IMR-90 (cell line): ENCODE results near the gene KDM3B. TPM values are rescaled to one million over a fixed set of nuclear protein-coding genes. Genes with fewer than 3 reads are reported as not detected.

Experiments used
- ATAC-seq: fragments of 200-7000 bp; cut with Tn5 transposase; 2 replicates; pipeline ENCODE4 v1.9.1; 2020; ENCODE audit warnings: low read depth, mild to moderate bottlenecking, moderate library complexity
- BruUV-seq: library from RNA; stranded (reverse); fragments of 400-500 nt; replicated peaks from 2 replicates; lab custom pipeline; 2021; lab: Mats Ljungman, UMichigan
- CTCF ChIA-PET: fragments of 300-600 bp; formaldehyde crosslinking; extraction: SDS; loops from one replicate; lab custom pipeline; 2021; ENCODE audit warnings: antibody characterized with exemption; lab: Yijun Ruan, JAX
- POLR2A ChIA-PET: fragments of 300-600 bp; sonication (Branson Sonifier 250); formaldehyde crosslinking; loops from one replicate; lab custom pipeline; 2022; ENCODE audit warnings: antibody characterized with exemption; ENCODE audit not compliant: unreplicated experiment; lab: Charles Lee
- DNase-seq: peaks from one replicate; pipeline ENCODE4 v3.0.0; 2013
- H2AFZ ChIP-seq: replicated peaks from 2 replicates; pipeline ENCODE3; 2013; ENCODE audit warnings: low read length, mild to moderate bottlenecking; ENCODE audit not compliant: poor library complexity
- H2AK5ac ChIP-seq: 2 replicates; pipeline ENCODE4 v1.6.1; 2013; ENCODE audit warnings: low read depth, low read length, inconsistent platforms
- H2AK9ac ChIP-seq: replicated peaks from 2 replicates; pipeline ENCODE3; 2013; ENCODE audit warnings: mild to moderate bottlenecking, low read depth, low read length, moderate library complexity; ENCODE audit not compliant: poor library complexity
- H2BK120ac ChIP-seq: 2 replicates; pipeline ENCODE4 v1.6.1; 2013; ENCODE audit warnings: low read depth, low read length, inconsistent platforms
- H2BK15ac ChIP-seq: 3 replicates; pipeline ENCODE4 v1.6.1; 2013; ENCODE audit warnings: low read depth, low read length, inconsistent platforms
- H2BK20ac ChIP-seq: 2 replicates; pipeline ENCODE4 v1.6.1; 2013; ENCODE audit warnings: low read depth, mild to moderate bottlenecking, inconsistent platforms, low read length, moderate library complexity
- H2BK5ac ChIP-seq: 2 replicates; pipeline ENCODE4 v1.6.1; 2013; ENCODE audit warnings: mild to moderate bottlenecking, low read depth, low read length, inconsistent platforms; ENCODE audit not compliant: poor library complexity, severe bottlenecking
- H3K14ac ChIP-seq: replicated peaks from 2 replicates; pipeline ENCODE4 v1.6.1; 2013; ENCODE audit warnings: low read depth, low read length, inconsistent platforms
- H3K18ac ChIP-seq: 2 replicates; pipeline ENCODE4 v1.6.1; 2013; ENCODE audit warnings: low read depth, low read length, control low read depth
- H3K23ac ChIP-seq: 2 replicates; pipeline ENCODE4 v1.6.1; 2013; ENCODE audit warnings: low read depth, low read length, inconsistent platforms
- H3K27ac ChIP-seq: 2 replicates; pipeline ENCODE4 v1.5.1; 2013; ENCODE audit warnings: mild to moderate bottlenecking, control low read depth, low read length; ENCODE audit not compliant: insufficient read depth
- H3K27me3 ChIP-seq: 2 replicates; pipeline ENCODE4 v1.6.1; 2013; ENCODE audit warnings: low read length; ENCODE audit not compliant: control insufficient read depth, insufficient read depth
- H3K36me3 ChIP-seq: 2 replicates; pipeline ENCODE4 v1.6.1; 2013; ENCODE audit warnings: low read length, mixed read lengths; ENCODE audit not compliant: control insufficient read depth, insufficient read depth
- H3K4ac ChIP-seq: 2 replicates; pipeline ENCODE4 v1.6.1; 2013; ENCODE audit warnings: low read depth, low read length, inconsistent platforms
- H3K4me1 ChIP-seq: 2 replicates; pipeline ENCODE4 v1.6.1; 2013; ENCODE audit warnings: low read length, mixed read lengths; ENCODE audit not compliant: control insufficient read depth, insufficient read depth
- H3K4me2 ChIP-seq: 2 replicates; pipeline ENCODE4 v1.6.1; 2013; ENCODE audit warnings: low read depth, mild to moderate bottlenecking, control low read depth, low read length, moderate library complexity
- H3K4me3 ChIP-seq: 2 replicates; pipeline ENCODE4 v1.5.1; 2013; ENCODE audit warnings: low read depth, mild to moderate bottlenecking, control low read depth, low read length, moderate library complexity; ENCODE audit not compliant: insufficient read depth
- H3K56ac ChIP-seq: 2 replicates; pipeline ENCODE4 v1.6.1; 2013; ENCODE audit warnings: low read length, inconsistent platforms; ENCODE audit not compliant: insufficient read depth; ENCODE audit errors: extremely low read depth
- H3K79me1 ChIP-seq, 2 experiments: 2 replicates each; pipeline ENCODE4 v1.6.1; 2013; ENCODE audit warnings: low read length in 2 of 2, inconsistent platforms in 1 of 2, low read depth in 1 of 2
- H3K9ac ChIP-seq: 2 replicates; pipeline ENCODE4 v1.6.1; 2013; ENCODE audit warnings: low read depth, low read length, control low read depth
- H3K9me1 ChIP-seq: 2 replicates; pipeline ENCODE4 v1.6.1; 2013; ENCODE audit warnings: low read length, inconsistent platforms; ENCODE audit not compliant: insufficient read depth
- H3K9me3 ChIP-seq: 2 replicates; pipeline ENCODE4 v1.6.1; 2013; ENCODE audit warnings: low read length; ENCODE audit not compliant: control insufficient read depth, insufficient read depth
- H4K20me1 ChIP-seq: 2 replicates; pipeline ENCODE4 v1.6.1; 2013; ENCODE audit warnings: low read length, inconsistent platforms; ENCODE audit not compliant: insufficient read depth
- H4K5ac ChIP-seq: 2 replicates; pipeline ENCODE4 v1.6.1; 2013; ENCODE audit warnings: mild to moderate bottlenecking, low read depth, low read length, control low read depth
- H4K8ac ChIP-seq, 2 experiments: 2 replicates each; pipeline ENCODE4 v1.6.1; 2013; ENCODE audit warnings: low read depth in 2 of 2, low read length in 2 of 2, control low read depth in 1 of 2, inconsistent platforms in 1 of 2
- H4K91ac ChIP-seq: 2 replicates; pipeline ENCODE4 v1.6.1; 2013; ENCODE audit warnings: low read depth, low read length, inconsistent platforms; ENCODE audit not compliant: insufficient read depth
- BHLHE40 ChIP-seq: fragments of 150-350 bp; IDR thresholded peaks from 2 replicates; pipeline ENCODE4 v1.6.1; 2016; ENCODE audit warnings: mild to moderate bottlenecking, low read depth, low read length
- CEBPB ChIP-seq: IDR thresholded peaks from 2 replicates; pipeline ENCODE4 v1.6.1; 2012; ENCODE audit warnings: low read depth, low read length, improper control_type of control experiment
- CHD1 ChIP-seq: IDR thresholded peaks from 2 replicates; pipeline ENCODE4 v1.6.1; 2012; ENCODE audit warnings: low read depth, low read length, improper control_type of control experiment
- CTCF ChIP-seq: conservative IDR thresholded peaks from 2 replicates; pipeline ENCODE4 v1.5.1; 2012; ENCODE audit warnings: mild to moderate bottlenecking, low read depth, low read length, improper control_type of control experiment
- ELK1 ChIP-seq: fragments of 150-350 bp; IDR thresholded peaks from 2 replicates; pipeline ENCODE4 v1.6.1; 2016; ENCODE audit warnings: low read depth, mild to moderate bottlenecking, low read length, moderate library complexity, borderline replicate concordance
- FOS ChIP-seq: fragments of 150-350 bp; IDR thresholded peaks from 2 replicates; pipeline ENCODE4 v1.6.1; 2016; ENCODE audit warnings: low read depth, low read length
- MAZ ChIP-seq: IDR thresholded peaks from 2 replicates; pipeline ENCODE4 v1.6.1; 2012; ENCODE audit warnings: low read depth, mild to moderate bottlenecking, low read length, improper control_type of control experiment, moderate library complexity, borderline replicate concordance
- MXI1 ChIP-seq: IDR thresholded peaks from 2 replicates; pipeline ENCODE4 v1.6.1; 2012; ENCODE audit warnings: low read depth, mild to moderate bottlenecking, low read length, moderate library complexity, borderline replicate concordance
- RAD21 ChIP-seq: IDR thresholded peaks from 2 replicates; pipeline ENCODE4 v1.6.1; 2012; ENCODE audit warnings: low read length, improper control_type of control experiment
- RCOR1 ChIP-seq: IDR thresholded peaks from 2 replicates; pipeline ENCODE4 v1.6.1; 2012; ENCODE audit warnings: mild to moderate bottlenecking, low read length, improper control_type of control experiment; ENCODE audit not compliant: insufficient replicate concordance
- USF2 ChIP-seq: fragments of 150-350 bp; IDR thresholded peaks from 2 replicates; pipeline ENCODE4 v1.6.1; 2017; ENCODE audit warnings: mild to moderate bottlenecking, antibody characterized with exemption, low read length, low read depth
- WGBS, 2 experiments: methylation state at CpG; one replicate each; pipeline versions ENCODE4 v1.1.5 to v1.1.7; 2013; ENCODE audit warnings: missing lambda C conversion rate in 2 of 2; ENCODE audit not compliant: insufficient read length in 1 of 2; ENCODE audit errors: extremely low coverage in 2 of 2; 5-methylcytosine and 5-hydroxymethylcytosine counted together
- dilution Hi-C: fragments of 300-500 bp; cut with HindIII; formaldehyde crosslinking; loops from one replicate; pipeline ENCODE4 v1.14.3; 2018; ENCODE audit warnings: low sequenced_read_pairs; ENCODE audit not compliant: unreplicated experiment
- in situ Hi-C: fragments of 300-500 bp; cut with MboI; formaldehyde crosslinking; loops from 3 replicates; pipeline ENCODE4 v1.14.3; 2019; ENCODE audit warnings: low sequenced_read_pairs, inconsistent platforms, mixed read lengths
- intact Hi-C: fragments of 100-400 bp; cut with micrococcal nuclease; formaldehyde crosslinking; loops from 2 replicates; pipeline ENCODE4 v1.10.0; 2022
- polyA plus RNA-seq, 3 experiments: library from polyadenylated mRNA; depleted of rRNA; stranded (reverse); fragments of >200 nt; gene quantifications; 2 replicates each; pipeline ENCODE4 v1.2.3, GENCODE V29; 2012; ENCODE audit warnings: low replicate concordance in 1 of 3
- total RNA-seq: library from RNA; depleted of rRNA; stranded (reverse); fragments of >200 nt; gene quantifications from 2 replicates; pipeline ENCODE4 v1.2.3, GENCODE V29; 2012

Gene KDM3B
- total and polyA plus RNA-seq, 2 of the 4 experiments (the other 2 are of a cell fraction), result 19.4 to 35.8 TPM

- Histone ChIP-seq H2AFZ (no peak overlapping the region), H4K20me1 (no peaks in the 10 kb centered on the region), H3K4ac (no peak overlapping the region), H3K23ac (no peak overlapping the region), H3K4me3 (no peak overlapping the region), H3K4me2 (no peak overlapping the region), H2BK20ac (no peak overlapping the region), H2AK5ac (no peak overlapping the region), H2BK15ac (no peak overlapping the region), H4K8ac (no peak overlapping the region), H2BK120ac (no peak overlapping the region), H3K9me1 (0 out of 2 replicates have a peak, but pooled peaks cover 2% of the 10 kb centered on the region), H3K79me1 (no peaks in the 10 kb centered on the region), H3K14ac (no peak overlapping the region), H3K27ac (no peak overlapping the region), H3K36me3 (peaks cover 53% of the 10 kb centered on the region), H4K91ac (no peak overlapping the region), H3K27me3 (no peaks in the 10 kb centered on the region), H2BK5ac (no peak overlapping the region), H3K56ac (no peak overlapping the region), H3K18ac (no peak overlapping the region), H3K4me1 (no peaks in the 10 kb centered on the region), H3K9me3 (no peaks in the 10 kb centered on the region), H4K5ac (no peak overlapping the region), H3K9ac (no peak overlapping the region), H2AK9ac (no peak overlapping the region)
- ATAC-seq, result no peak
- BruUV-seq, result no TSS peak
- dilution Hi-C loops, result no loop called here
- intact Hi-C loops, result no loop called here
- no peak for DNase-seq
- ChIA-PET CTCF (interaction anchor here (0.6 to 0.7 kb wide), 2 partner anchors 43 to 78 kb away, joined by 3 read pairs; no protein-coding TSS in a partner anchor), POLR2A (no interaction called here)
- in situ Hi-C loops, result no loop called here
- TF ChIP-seq ELK1, result no peak
- no peak for TF ChIP-seq USF2
- TF ChIP-seq CHD1, result no peak
- no peak for TF ChIP-seq MAZ
- no peak for TF ChIP-seq RCOR1
- no peak for TF ChIP-seq CEBPB
- no peak for TF ChIP-seq CTCF
- TF ChIP-seq BHLHE40, result no peak
- no peak for TF ChIP-seq FOS
- no peak for TF ChIP-seq MXI1
- TF ChIP-seq RAD21, result no peak
- no CpG with 5 or more reads among the region's 1 CpG for WGBS, 2 experiments
Measured at GRCh38 chr5:138425079-138425478, 72.6 kb downstream of the KDM3B start.
